Thyroid gland (tissue), 4 donors: ENCODE results near the gene RPL28. TPM values are rescaled to one million over a fixed set of nuclear protein-coding genes. Genes with fewer than 3 reads are reported as not detected.
"Not testable (repeated sequence)": the region's sequence is repeated elsewhere in the genome, so short reads cannot be mapped to it uniquely, and the experiment has no call there.

Experiments used
- DNase-seq, 2 donors: peaks; one replicate each; pipeline ENCODE4 v3.0.0-alpha.2; 2019
- H3K27ac ChIP-seq, 3 donors: fragments of 200-600 bp; sonication (generic); 1 replicate in 2 of 3; 2 replicates in 1 of 3; pipeline ENCODE4 v1.5.1; 2016 to 2019; ENCODE audit warnings: mild to moderate bottlenecking in 1 of 3, moderate library complexity in 1 of 3
- H3K27me3 ChIP-seq: fragments of 200-600 bp; sonication (generic); one replicate; pipeline ENCODE4 v1.5.1; 2019
- H3K36me3 ChIP-seq, 2 donors: fragments of 200-600 bp; sonication (generic); one replicate each; pipeline ENCODE4 v1.5.1; 2016 to 2019
- H3K4me1 ChIP-seq, 2 donors: fragments of 200-600 bp; sonication (generic); one replicate each; pipeline ENCODE4 v1.5.1; 2017 to 2019
- H3K4me3 ChIP-seq, 3 donors: fragments of 200-600 bp; sonication (generic); replicated peaks in 1 of 3; 1 replicate in 2 of 3; 2 replicates in 1 of 3; pipeline ENCODE4 v1.5.1; 2016; ENCODE audit warnings: mild to moderate bottlenecking in 1 of 3
- H3K9me3 ChIP-seq: fragments of 200-600 bp; sonication (generic); one replicate; pipeline ENCODE4 v1.5.1; 2017
- POLR2A ChIP-seq, 2 donors: fragments of 450-650 bp; IDR thresholded peaks; one replicate each; pipeline ENCODE4 v1.6.1; 2017; ENCODE audit warnings: antibody characterized with exemption in 2 of 2, mild to moderate bottlenecking in 2 of 2, moderate library complexity in 1 of 2
- WGBS, 2 donors: methylation state at CpG; one replicate each; pipeline ENCODE4 v1.1.5; 2017; 5-methylcytosine and 5-hydroxymethylcytosine counted together
- intact Hi-C: fragments of 100-400 bp; cut with DNase I; formaldehyde crosslinking; loops from one replicate; pipeline ENCODE4 v1.15.1; 2023
- total RNA-seq, 4 donors: library from RNA; depleted of rRNA; stranded (reverse); fragments of >200 nt; gene quantifications; one replicate each; pipeline ENCODE4 v1.2.3, GENCODE V29; 2016
- TF ChIP-seq, protein P1 (sequence below), 6 experiments: fragments of 200-600 bp in 3 of 6; fragments of 450-650 bp in 3 of 6; sonication (generic) in 3 of 6; IDR thresholded peaks; one replicate each; pipeline ENCODE4 v1.5.1; 2016 to 2019; ENCODE audit warnings: antibody characterized with exemption in 6 of 6, mild to moderate bottlenecking in 2 of 6, inconsistent platforms in 1 of 6, moderate library complexity in 1 of 6

RPL28 gene
- total RNA-seq, 4 donors from 2014 or later: 156 to 404 (median 205) TPM

DNA sequence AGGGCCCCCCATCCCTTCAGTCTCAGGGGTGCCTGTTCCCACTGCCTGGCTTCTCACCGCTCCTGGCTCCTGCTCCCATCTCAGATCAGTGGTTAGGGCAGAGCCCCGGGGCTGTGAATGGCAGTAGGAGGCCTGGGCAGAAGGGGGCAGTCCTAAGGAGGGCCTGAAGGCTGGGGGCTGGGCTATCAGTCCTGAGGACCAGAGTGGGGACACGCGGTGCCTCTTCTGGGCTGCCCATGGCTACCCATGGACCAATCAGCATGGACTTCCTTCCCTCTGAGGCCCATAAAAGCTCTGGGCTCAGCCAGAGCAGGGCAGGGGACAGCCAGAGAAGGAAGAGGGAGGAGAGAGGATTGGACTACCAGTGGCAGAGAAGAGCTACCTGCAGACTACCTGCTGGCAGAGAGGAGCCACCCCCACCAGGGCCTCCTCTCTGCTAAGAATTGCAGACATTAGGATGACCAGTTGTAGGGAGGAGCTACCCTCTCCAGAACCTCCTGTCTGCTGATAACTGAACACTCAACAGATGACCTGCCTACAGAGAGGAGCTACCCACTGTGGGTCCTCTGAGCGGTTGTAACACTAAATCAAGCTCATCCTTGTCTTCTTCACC, 34.0 kb downstream of the RPL28 start:
- Histone ChIP-seq H3K27me3 (no peaks in the 10 kb centered on the region), H3K4me1 (no peaks in the 10 kb centered on the region), H3K4me3 (no peak overlapping the region), H3K9me3 (no peaks in the 10 kb centered on the region), H3K36me3 (no peaks in the 10 kb centered on the region), H3K27ac (no peak overlapping the region)
- no peak for DNase-seq
- TF ChIP-seq POLR2A (IDR thresholded peaks at IDR 0.05): no peak
- TF ChIP-seq, protein P1, sequence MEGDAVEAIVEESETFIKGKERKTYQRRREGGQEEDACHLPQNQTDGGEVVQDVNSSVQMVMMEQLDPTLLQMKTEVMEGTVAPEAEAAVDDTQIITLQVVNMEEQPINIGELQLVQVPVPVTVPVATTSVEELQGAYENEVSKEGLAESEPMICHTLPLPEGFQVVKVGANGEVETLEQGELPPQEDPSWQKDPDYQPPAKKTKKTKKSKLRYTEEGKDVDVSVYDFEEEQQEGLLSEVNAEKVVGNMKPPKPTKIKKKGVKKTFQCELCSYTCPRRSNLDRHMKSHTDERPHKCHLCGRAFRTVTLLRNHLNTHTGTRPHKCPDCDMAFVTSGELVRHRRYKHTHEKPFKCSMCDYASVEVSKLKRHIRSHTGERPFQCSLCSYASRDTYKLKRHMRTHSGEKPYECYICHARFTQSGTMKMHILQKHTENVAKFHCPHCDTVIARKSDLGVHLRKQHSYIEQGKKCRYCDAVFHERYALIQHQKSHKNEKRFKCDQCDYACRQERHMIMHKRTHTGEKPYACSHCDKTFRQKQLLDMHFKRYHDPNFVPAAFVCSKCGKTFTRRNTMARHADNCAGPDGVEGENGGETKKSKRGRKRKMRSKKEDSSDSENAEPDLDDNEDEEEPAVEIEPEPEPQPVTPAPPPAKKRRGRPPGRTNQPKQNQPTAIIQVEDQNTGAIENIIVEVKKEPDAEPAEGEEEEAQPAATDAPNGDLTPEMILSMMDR (IDR thresholded peaks at IDR 0.05): no peak
- 60 to 69% methylated on average over 3 to 5 of the region's 5 CpGs for WGBS, 2 donors
- intact Hi-C loops: loop anchor here (5.0 to 10.0 kb wide), 2 partner anchors 115 to 277 kb away; no protein-coding TSS in a partner anchor

GRCh38 chr19:55421281-55421680, 35.5 kb downstream of the RPL28 start:
- not testable (repeated sequence) for H3K4me3 ChIP-seq, H3K36me3 ChIP-seq, H3K9me3 ChIP-seq, DNase-seq, H3K27ac ChIP-seq, H3K27me3 ChIP-seq, H3K4me1 ChIP-seq
- WGBS, 2 donors: 66 to 71% methylated on average over 4 of the region's 4 CpGs
- intact Hi-C loops: loop anchor here (10.0 kb wide), 1 partner anchor 116 kb away; no protein-coding TSS in a partner anchor

GRCh38 chr19:55423225-55424005, 37.7 kb downstream of the RPL28 start:
- H3K27me3 ChIP-seq: no peaks in the 10 kb centered on the region
- no peak overlapping the region for H3K27ac ChIP-seq
- no peaks in the 10 kb centered on the region for H3K9me3 ChIP-seq
- intact Hi-C loops: loop anchor here (10.0 kb wide), 1 partner anchor 119 kb away; no protein-coding TSS in a partner anchor
- no peak for TF ChIP-seq POLR2A (IDR thresholded peaks at IDR 0.05)
- TF ChIP-seq, protein P1 (IDR thresholded peaks at IDR 0.05): no peak
- H3K4me1 ChIP-seq: no peaks in the 10 kb centered on the region
- 71 to 81% methylated on average over 13 of the region's 13 CpGs for WGBS, 2 donors
- H3K4me3 ChIP-seq: no peak overlapping the region
- DNase-seq: no peak
- no peaks in the 10 kb centered on the region for H3K36me3 ChIP-seq

DNA sequence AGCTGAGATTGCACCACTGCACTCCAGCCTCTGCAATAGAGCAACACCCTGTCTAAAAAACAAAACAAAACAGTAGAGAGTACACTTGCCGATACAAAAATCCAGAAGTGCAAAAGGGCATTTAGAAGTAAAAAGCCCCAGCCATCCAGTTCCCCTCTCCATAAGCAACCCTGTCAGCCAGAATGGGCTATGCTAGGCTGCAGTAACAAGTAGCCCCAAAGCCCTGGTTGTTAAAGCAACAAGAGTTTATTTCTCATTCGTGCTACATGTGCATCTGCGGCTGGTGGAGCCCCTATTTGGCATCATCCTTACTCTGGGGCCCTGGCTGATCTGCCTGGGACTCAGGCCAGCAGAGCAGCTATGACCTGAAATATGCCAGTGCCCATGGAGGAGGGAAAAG, 38.8 kb downstream of the RPL28 start:
- no peaks in the 10 kb centered on the region for H3K27me3 ChIP-seq
- no peaks in the 10 kb centered on the region for H3K4me1 ChIP-seq
- 64 to 70% methylated on average over 3 of the region's 3 CpGs for WGBS, 2 donors
- no peaks in the 10 kb centered on the region for H3K9me3 ChIP-seq
- no peak for DNase-seq
- TF ChIP-seq, protein P1 (IDR thresholded peaks at IDR 0.05): no peak
- no peak for TF ChIP-seq POLR2A (IDR thresholded peaks at IDR 0.05)
- no peak overlapping the region for H3K4me3 ChIP-seq
- no peak overlapping the region for H3K27ac ChIP-seq
- H3K36me3 ChIP-seq: no peaks in the 10 kb centered on the region
- intact Hi-C loops: loop anchor here (10.0 kb wide), 1 partner anchor 120 kb away; no protein-coding TSS in a partner anchor

- 67 to 75% methylated on average over 2 of the region's 2 CpGs for WGBS, 2 donors
- Histone ChIP-seq H3K4me3 (no peak overlapping the region), H3K9me3 (no peaks in the 10 kb centered on the region), H3K4me1 (no peaks in the 10 kb centered on the region), H3K27me3 (no peaks in the 10 kb centered on the region), H3K27ac (no peak overlapping the region), H3K36me3 (no peaks in the 10 kb centered on the region)
- no peak for DNase-seq
- intact Hi-C loops: loop anchor here (10.0 kb wide), 1 partner anchor 121 kb away; no protein-coding TSS in a partner anchor
- TF ChIP-seq, protein P1 (IDR thresholded peaks at IDR 0.05): no peak
- no peak for TF ChIP-seq POLR2A (IDR thresholded peaks at IDR 0.05)
Observed at GRCh38 chr19:55426042-55426441, 40.3 kb downstream of the RPL28 start.
